Psoas muscle (tissue), 8 donors: ENCODE data around the gene RAB3A. TPM values are rescaled to one million over a fixed set of nuclear protein-coding genes. Genes with fewer than 3 reads are reported as not detected.

Experiments used
- ATAC-seq, 4 donors: fragments of 200-7000 bp; cut with Tn5 transposase; one replicate each; pipeline ENCODE4 v1.9.1; 2020; ENCODE audit warnings: moderate library complexity in 3 of 4, mild to moderate bottlenecking in 2 of 4
- DNase-seq, 2 donors: peaks; one replicate each; pipeline ENCODE4 v3.0.0-alpha.2; 2020
- H3K27ac ChIP-seq: fragments of 200-600 bp; one replicate; pipeline ENCODE4 v1.8.0; 2022
- H3K27me3 ChIP-seq, 3 donors: fragments of 200-600 bp in 1 of 3; one replicate each; pipeline versions ENCODE4 v1.6.1 to v1.8.0; 2013 to 2022; ENCODE audit warnings: low read length in 2 of 3, mild to moderate bottlenecking in 2 of 3, moderate library complexity in 1 of 3; ENCODE audit not compliant: insufficient read depth in 3 of 3
- H3K36me3 ChIP-seq, 2 donors: fragments of 200-600 bp in 1 of 2; one replicate each; pipeline versions ENCODE4 v1.6.1 to v1.8.0; 2013 to 2022; ENCODE audit warnings: low read depth in 1 of 2, mild to moderate bottlenecking in 1 of 2, moderate library complexity in 1 of 2; ENCODE audit not compliant: insufficient read depth in 1 of 2
- H3K4me1 ChIP-seq: fragments of 200-600 bp; one replicate; pipeline ENCODE4 v1.8.0; 2022
- H3K4me3 ChIP-seq: fragments of 200-600 bp; one replicate; pipeline ENCODE4 v1.8.0; 2022; ENCODE audit warnings: mild to moderate bottlenecking
- H3K9me3 ChIP-seq: fragments of 200-600 bp; one replicate; pipeline ENCODE4 v1.8.0; 2022
- WGBS, 3 donors: extraction: QIAGEN DNeasy Blood & Tissue Kit; methylation state at CpG; one replicate each; pipeline versions ENCODE4 v1.1.6 to v1.1.7; 2013; 5-methylcytosine and 5-hydroxymethylcytosine counted together
- intact Hi-C, 2 donors: fragments of 100-400 bp; cut with DNase I; formaldehyde crosslinking; loops; one replicate each; pipeline versions ENCODE4 v1.11.0 to v1.14.2; 2022
- polyA plus RNA-seq, 3 donors: library from polyadenylated mRNA; stranded (reverse); fragments of 200-250 nt; gene quantifications; one replicate each; pipeline ENCODE4 v1.2.3, GENCODE V29; 2013
- total RNA-seq, 4 donors: library from RNA; stranded (reverse); fragmentation: NEBNext Ultra II Directional in 2 of 4; extraction: Animal tissue kit (Norgen Biotek cat#: 25700) in 2 of 4; gene quantifications; one replicate each; pipeline versions ENCODE4 v1.2.1 to v1.2.4, GENCODE V29; 2021 to 2023
- TF ChIP-seq, protein P1 (sequence below): fragments of 200-600 bp; IDR thresholded peaks from one replicate; pipeline ENCODE4 v1.8.0; 2022; ENCODE audit warnings: antibody characterized with exemption
- donor health status: healthy with polysubstance abuse.
- donor health status: DM: no; HTN: no; CAD: no; lungs with moderate emphysema.
- donor health status: Bipolar disorder and iron deficiency.
- donor health status: healthy.
- donor health status: DM: yes; HTN: yes; CAD: no.
- donor health status: DM: no; HTN: no; CAD: no.
- donor health status: DM: no; HTN: no; CAD: no.
- donor health status: DM: yes; HTN: yes; CAD: no.

RAB3A gene
- total and polyA plus RNA-seq, 7 donors = 0.44 to 3.6 (median 0.86) TPM

DNA sequence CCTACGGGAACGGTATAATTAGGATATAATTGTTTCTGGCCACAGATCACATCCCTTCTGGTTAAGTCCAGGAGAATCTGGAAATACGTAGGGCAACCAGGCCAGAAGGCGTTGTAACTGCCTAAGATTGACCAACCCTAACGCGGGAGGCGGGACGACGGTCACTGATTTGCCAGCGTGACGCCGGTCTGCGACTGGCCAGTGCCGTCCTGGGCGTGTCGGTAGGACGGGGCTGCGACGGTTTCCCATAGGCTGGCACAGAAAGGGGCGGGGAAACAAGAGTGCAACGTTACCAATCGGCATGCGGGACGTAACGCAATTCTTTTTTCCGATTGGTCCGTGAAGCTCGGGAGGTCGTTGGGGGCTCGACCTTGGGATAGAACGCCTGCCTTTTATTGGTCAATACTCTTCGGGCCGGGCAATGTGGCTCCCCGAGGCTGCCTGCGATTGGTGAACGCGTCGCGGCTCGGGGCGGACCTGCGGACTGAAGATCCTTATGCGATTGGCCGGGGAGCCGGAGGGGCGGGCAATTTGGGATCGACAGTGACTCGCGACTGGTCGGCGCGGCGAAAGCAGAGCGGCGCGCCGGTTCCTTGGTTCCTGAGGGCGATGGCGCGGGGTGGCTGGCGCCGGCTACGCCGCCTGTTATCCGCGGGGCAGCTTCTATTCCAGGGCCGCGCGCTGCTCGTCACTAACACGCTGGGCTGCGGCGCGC is 11.0 kb downstream of the RAB3A start, which contains the start of gene MPV17L2:
TSS of gene MPV17L2 (plus strand) at position 546 of the 715 bp plus-strand sequence. CDS start at position 610, 64 bp downstream.
- Histone ChIP-seq H3K4me3 (peak within 1 kb of the TSS; percentile 90), H3K4me1 (peaks cover 11% of the 10 kb centered on the region), H3K9me3 (no peaks in the 10 kb centered on the region), H3K27ac (peak within 1 kb of the TSS; percentile 93), H3K27me3 (no peaks in the 10 kb centered on the region), H3K36me3 (peaks cover 0 to 20% of the 10 kb centered on the region in 2 donors)
- DNase-seq = peak; percentile 100
- intact Hi-C loops = no loop called here
- ATAC-seq = peak; percentile 93 to 96 (median 94)
- TF ChIP-seq, protein P1, sequence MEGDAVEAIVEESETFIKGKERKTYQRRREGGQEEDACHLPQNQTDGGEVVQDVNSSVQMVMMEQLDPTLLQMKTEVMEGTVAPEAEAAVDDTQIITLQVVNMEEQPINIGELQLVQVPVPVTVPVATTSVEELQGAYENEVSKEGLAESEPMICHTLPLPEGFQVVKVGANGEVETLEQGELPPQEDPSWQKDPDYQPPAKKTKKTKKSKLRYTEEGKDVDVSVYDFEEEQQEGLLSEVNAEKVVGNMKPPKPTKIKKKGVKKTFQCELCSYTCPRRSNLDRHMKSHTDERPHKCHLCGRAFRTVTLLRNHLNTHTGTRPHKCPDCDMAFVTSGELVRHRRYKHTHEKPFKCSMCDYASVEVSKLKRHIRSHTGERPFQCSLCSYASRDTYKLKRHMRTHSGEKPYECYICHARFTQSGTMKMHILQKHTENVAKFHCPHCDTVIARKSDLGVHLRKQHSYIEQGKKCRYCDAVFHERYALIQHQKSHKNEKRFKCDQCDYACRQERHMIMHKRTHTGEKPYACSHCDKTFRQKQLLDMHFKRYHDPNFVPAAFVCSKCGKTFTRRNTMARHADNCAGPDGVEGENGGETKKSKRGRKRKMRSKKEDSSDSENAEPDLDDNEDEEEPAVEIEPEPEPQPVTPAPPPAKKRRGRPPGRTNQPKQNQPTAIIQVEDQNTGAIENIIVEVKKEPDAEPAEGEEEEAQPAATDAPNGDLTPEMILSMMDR = no peak
- WGBS, 3 donors = 0 to 1% (median 0%) methylated on average over 69 to 74 of the region's 74 CpGs

DNA sequence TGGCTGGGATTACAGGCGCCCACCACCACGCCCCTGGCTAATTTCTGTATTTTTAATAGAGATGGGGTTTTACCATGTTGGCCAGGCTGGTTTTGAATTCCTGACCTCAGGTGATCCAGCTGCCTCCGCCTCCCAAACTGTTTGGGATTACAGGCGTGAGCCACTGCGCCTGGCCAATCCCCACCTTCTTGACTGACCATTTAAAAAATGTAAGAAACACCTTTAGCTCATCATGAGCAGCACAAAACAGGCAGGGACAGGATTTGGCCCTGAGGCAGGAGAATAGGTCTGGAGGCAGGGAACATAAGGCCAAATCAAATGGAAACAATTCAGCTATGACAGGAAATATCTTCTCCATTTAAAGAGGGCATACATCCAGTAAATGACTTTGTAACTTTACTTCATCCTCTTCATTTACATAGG is 12.2 kb downstream of the RAB3A start:
- WGBS, 3 donors = 76 to 81% (median 78%) methylated on average over 5 of the region's 5 CpGs
- peak overlapping the region; percentile 93 for H3K27ac ChIP-seq
- intact Hi-C loops = no loop called here

DNA sequence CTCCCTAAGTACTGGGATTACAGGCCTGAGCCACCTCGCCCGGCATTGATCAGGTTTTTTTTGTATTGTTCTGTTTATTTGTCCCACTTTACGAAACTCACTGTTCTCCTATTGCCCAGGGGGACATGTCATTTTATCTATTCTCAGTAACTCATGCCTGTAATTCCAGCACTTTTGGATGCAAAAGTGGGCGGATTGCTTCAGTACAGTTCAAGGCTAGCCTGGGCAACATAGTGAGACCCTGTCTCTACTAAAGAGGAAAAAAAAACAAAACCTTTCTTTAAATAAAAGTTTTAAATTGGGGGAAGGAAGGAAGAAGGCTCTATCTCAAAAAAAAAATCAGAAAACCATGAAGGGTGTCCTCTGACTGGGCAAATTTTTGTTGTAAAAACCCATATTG is 13.6 kb downstream of the RAB3A start:
- H3K27ac ChIP-seq = no peak overlapping the region
- TF ChIP-seq, protein P1 = no peak
- peaks cover 0 to 4% of the 10 kb centered on the region in 2 donors for H3K36me3 ChIP-seq
- H3K9me3 ChIP-seq = no peaks in the 10 kb centered on the region
- WGBS, 3 donors = 73 to 86% (median 77%) methylated on average over 4 of the region's 4 CpGs
- no peak for ATAC-seq
- H3K4me3 ChIP-seq = no peak overlapping the region
- H3K27me3 ChIP-seq = no peaks in the 10 kb centered on the region
- intact Hi-C loops = no loop called here
- H3K4me1 ChIP-seq = peaks cover 11% of the 10 kb centered on the region
- DNase-seq = no peak

More for the DNA sequence above, 12.2 kb downstream of the RAB3A start:
- DNase-seq (no peak), ATAC-seq (no peak)
- H3K4me3 ChIP-seq = peak overlapping the region; percentile 90
- H3K27me3 ChIP-seq = no peaks in the 10 kb centered on the region
- TF ChIP-seq, protein P1 = no peak
- peaks cover 0 to 15% of the 10 kb centered on the region in 2 donors for H3K36me3 ChIP-seq
- no peaks in the 10 kb centered on the region for H3K9me3 ChIP-seq
- peaks cover 11% of the 10 kb centered on the region for H3K4me1 ChIP-seq

DNA sequence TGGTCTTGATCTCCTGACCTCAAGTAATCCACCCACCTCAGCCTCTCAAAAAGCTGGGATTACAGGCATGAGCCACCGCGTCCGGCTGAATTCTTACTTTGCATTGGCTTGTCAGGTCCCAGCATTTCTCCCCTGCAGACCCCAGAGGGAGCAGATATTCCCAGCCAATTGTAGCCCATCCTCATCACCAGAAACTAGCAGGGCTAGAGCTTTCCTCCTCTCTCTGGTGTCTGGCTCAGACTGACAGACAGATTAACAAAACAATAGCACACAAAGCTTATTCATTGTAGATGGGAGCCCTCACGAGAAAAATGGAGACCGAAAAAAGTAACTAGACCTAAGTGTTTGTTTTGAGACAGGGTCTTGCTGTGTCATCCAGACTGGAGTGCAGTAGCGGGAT is 18.3 kb downstream of the RAB3A start:
- no peak for ATAC-seq
- H3K4me1 ChIP-seq = no peaks in the 10 kb centered on the region
- H3K27ac ChIP-seq = no peak overlapping the region
- no peaks in the 10 kb centered on the region for H3K36me3 ChIP-seq
- H3K27me3 ChIP-seq = no peaks in the 10 kb centered on the region
- TF ChIP-seq, protein P1 = no peak
- DNase-seq = no peak
- intact Hi-C loops = no loop called here
- WGBS, 3 donors = 40 to 51% (median 50%) methylated on average over 6 of the region's 6 CpGs
- H3K9me3 ChIP-seq = no peaks in the 10 kb centered on the region
- H3K4me3 ChIP-seq = no peak overlapping the region
